Activated T-cell treated with anti-CD3 and anti-CD28 coated beads, Interleukin-2, amount 50 U/mL, for 4 hours (primary cell): Measurements from ENCODE around the gene EMC8. TPM values are rescaled to one million over a fixed set of nuclear protein-coding genes. Genes with fewer than 3 reads are reported as not detected.

Experiments
- ATAC-seq, 2 donors: fragments of 200-7000 bp; cut with Tn5 transposase; one replicate each; pipeline ENCODE4 v1.10.0; 2021
- DNase-seq: peaks from one replicate; pipeline ENCODE4 v3.0.0-alpha.2; 2020
- H3K27me3 Mint-ChIP-seq: one replicate; pipeline ENCODE4 v1.8.0; 2021; ENCODE audit warnings: low read depth, mixed read lengths
- H3K36me3 Mint-ChIP-seq: one replicate; pipeline ENCODE4 v1.8.0; 2022; ENCODE audit warnings: mixed read lengths; ENCODE audit not compliant: insufficient read depth
- H3K4me1 Mint-ChIP-seq: one replicate; pipeline ENCODE4 v1.8.0; 2021; ENCODE audit warnings: low read depth, mixed read lengths
- H3K4me3 Mint-ChIP-seq: one replicate; pipeline ENCODE4 v1.8.0; 2021; ENCODE audit warnings: mild to moderate bottlenecking, moderate library complexity, mixed read lengths
- H3K9me3 Mint-ChIP-seq: one replicate; pipeline ENCODE4 v1.8.0; 2021; ENCODE audit warnings: mixed read lengths
- total RNA-seq, 3 donors: library from RNA; stranded (reverse); gene quantifications; one replicate each; pipeline ENCODE4 v1.2.1, GENCODE V29; 2021

EMC8 gene
- total RNA-seq, 3 donors from 2014 or later = 52.2 to 65.5 (median 62.2) TPM

GRCh38 chr16:85774136-85774535 lies 25.2 kb downstream of the EMC8 start:
- DNase-seq (no peak), ATAC-seq (no peak)
- Mint-ChIP-seq H3K4me1 (no peaks in the 10 kb centered on the region), H3K36me3 (peaks cover 12% of the 10 kb centered on the region), H3K4me3 (no peak overlapping the region), H3K9me3 (no peaks in the 10 kb centered on the region), H3K27me3 (no peaks in the 10 kb centered on the region)

GRCh38 chr16:85773044-85773443 lies 26.3 kb downstream of the EMC8 start:
- peaks cover 7% of the 10 kb centered on the region for H3K36me3 Mint-ChIP-seq
- no peaks in the 10 kb centered on the region for H3K9me3 Mint-ChIP-seq
- H3K4me1 Mint-ChIP-seq = no peaks in the 10 kb centered on the region
- ATAC-seq = no peak
- no peak overlapping the region for H3K4me3 Mint-ChIP-seq
- no peak for DNase-seq
- H3K27me3 Mint-ChIP-seq = no peaks in the 10 kb centered on the region

GRCh38 chr16:85770741-85771140 lies 28.6 kb downstream of the EMC8 start:
- peaks cover 2% of the 10 kb centered on the region for H3K36me3 Mint-ChIP-seq
- no peaks in the 10 kb centered on the region for H3K9me3 Mint-ChIP-seq
- DNase-seq = no peak
- no peaks in the 10 kb centered on the region for H3K27me3 Mint-ChIP-seq
- no peak overlapping the region for H3K4me3 Mint-ChIP-seq
- no peaks in the 10 kb centered on the region for H3K4me1 Mint-ChIP-seq
- ATAC-seq = no peak

DNA sequence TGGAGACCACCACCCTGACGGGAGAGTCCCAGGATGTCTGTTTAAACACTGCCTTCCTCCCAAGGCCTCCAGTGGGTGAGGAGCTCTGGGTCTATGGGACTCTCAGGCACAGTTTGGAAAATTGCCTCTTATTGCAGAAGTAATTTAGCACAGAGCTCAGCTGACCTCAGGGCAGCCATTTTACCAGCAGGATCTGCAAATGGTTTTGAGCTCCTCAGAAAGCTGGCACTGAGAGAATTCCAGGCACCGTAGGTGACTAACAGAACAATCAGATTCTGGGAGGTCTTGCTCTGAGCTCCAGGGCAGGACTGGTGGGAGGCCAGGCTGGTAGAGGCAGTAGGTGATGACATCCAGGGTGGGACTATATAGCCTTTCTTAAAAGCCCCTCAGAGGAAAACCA lies 31.1 kb downstream of the EMC8 start:
- Mint-ChIP-seq H3K27me3 (no peaks in the 10 kb centered on the region), H3K9me3 (no peaks in the 10 kb centered on the region), H3K4me1 (no peaks in the 10 kb centered on the region), H3K36me3 (peaks cover 2% of the 10 kb centered on the region), H3K4me3 (no peak overlapping the region)
- no peak for ATAC-seq
- no peak for DNase-seq

DNA sequence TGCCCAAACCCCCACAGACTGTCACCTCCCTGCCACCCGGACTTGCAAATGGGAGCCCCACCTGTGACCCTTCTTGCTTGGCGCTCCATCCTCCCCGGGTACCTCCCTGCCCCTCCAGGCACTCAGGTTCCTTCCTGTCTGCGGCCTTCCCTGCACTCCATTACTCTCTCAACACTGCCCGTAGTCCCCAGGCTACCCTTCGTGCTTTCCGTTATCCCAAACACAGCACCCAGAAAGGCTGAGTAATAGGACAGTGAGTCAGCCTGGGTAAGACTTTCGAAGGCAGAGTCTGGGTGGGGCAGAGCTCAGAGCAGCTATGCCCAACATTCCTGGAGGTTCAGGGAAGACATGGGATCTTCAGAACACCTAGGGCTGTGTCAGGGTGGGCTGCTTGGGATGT lies 31.8 kb downstream of the EMC8 start:
- no peak for ATAC-seq

DNA sequence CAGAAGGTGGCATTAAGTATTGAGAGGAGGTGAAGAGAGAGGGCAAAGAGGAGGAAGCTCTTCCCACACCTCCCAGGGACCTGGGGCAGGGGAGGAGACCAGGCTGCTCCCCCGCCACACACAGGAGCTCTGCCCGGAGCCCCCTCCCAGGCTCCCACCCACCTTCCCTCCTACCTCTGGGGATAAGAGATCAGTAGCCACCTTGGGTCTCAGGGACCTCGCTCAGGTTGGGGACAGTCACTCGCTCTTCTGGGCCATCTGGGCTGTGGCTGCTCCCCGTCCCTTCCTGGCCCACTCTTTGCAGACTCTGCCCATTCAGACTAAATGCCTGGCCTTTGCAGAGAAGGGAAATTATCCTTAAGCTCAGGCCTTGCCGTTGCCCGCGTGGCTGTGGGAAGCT lies 33.6 kb downstream of the EMC8 start:
- Mint-ChIP-seq H3K4me1 (no peaks in the 10 kb centered on the region), H3K9me3 (no peaks in the 10 kb centered on the region), H3K36me3 (no peaks in the 10 kb centered on the region), H3K4me3 (no peak overlapping the region), H3K27me3 (no peaks in the 10 kb centered on the region)
- DNase-seq (no peak), ATAC-seq (no peak)

More for the DNA sequence above, 31.8 kb downstream of the EMC8 start:
- DNase-seq = no peak
- Mint-ChIP-seq H3K4me3 (no peak overlapping the region), H3K36me3 (peaks cover 2% of the 10 kb centered on the region), H3K9me3 (no peaks in the 10 kb centered on the region), H3K27me3 (no peaks in the 10 kb centered on the region), H3K4me1 (no peaks in the 10 kb centered on the region)

- no peak for DNase-seq
Measured at GRCh38 chr16:85765211-85765610, 34.1 kb downstream of the EMC8 start.

DNA sequence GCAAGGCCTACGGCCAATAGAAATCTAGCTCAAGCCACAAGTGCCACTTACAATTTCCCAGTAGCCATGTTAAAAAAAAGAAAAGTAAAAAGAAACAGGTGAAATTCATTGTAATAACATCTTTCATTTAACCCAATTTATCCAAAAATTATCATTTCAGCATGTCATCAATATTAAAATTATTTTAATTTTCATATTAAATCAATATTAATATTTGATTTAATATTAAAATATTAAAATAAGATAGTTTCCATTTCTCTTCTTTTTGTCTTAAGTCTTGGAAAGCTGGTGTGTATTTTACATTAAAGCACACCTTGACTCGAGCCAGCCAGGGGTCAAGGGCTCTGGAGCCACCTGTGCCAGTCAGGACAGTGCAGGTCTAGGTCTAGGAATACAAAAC lies 35.7 kb downstream of the EMC8 start:
- Mint-ChIP-seq H3K4me1 (peaks cover 7% of the 10 kb centered on the region), H3K4me3 (no peak overlapping the region), H3K27me3 (peaks cover 16% of the 10 kb centered on the region), H3K9me3 (no peaks in the 10 kb centered on the region), H3K36me3 (no peaks in the 10 kb centered on the region)
- no peak for ATAC-seq
- DNase-seq = no peak

More at GRCh38 chr16:85765211-85765610, 34.1 kb downstream of the EMC8 start:
- Mint-ChIP-seq H3K9me3 (no peaks in the 10 kb centered on the region), H3K4me3 (no peak overlapping the region), H3K4me1 (no peaks in the 10 kb centered on the region), H3K27me3 (no peaks in the 10 kb centered on the region), H3K36me3 (no peaks in the 10 kb centered on the region)
- ATAC-seq = no peak

GRCh38 chr16:85762970-85763369 lies 36.4 kb downstream of the EMC8 start:
- no peak overlapping the region for H3K4me3 Mint-ChIP-seq
- ATAC-seq (no peak), DNase-seq (no peak)
- peaks cover 16% of the 10 kb centered on the region for H3K27me3 Mint-ChIP-seq
- no peaks in the 10 kb centered on the region for H3K9me3 Mint-ChIP-seq
- H3K4me1 Mint-ChIP-seq = peaks cover 7% of the 10 kb centered on the region
- no peaks in the 10 kb centered on the region for H3K36me3 Mint-ChIP-seq

GRCh38 chr16:85761861-85762260 lies 37.5 kb downstream of the EMC8 start:
- Mint-ChIP-seq H3K4me3 (no peak overlapping the region), H3K27me3 (peaks cover 16% of the 10 kb centered on the region), H3K4me1 (peaks cover 7% of the 10 kb centered on the region), H3K9me3 (no peaks in the 10 kb centered on the region), H3K36me3 (no peaks in the 10 kb centered on the region)
- DNase-seq (no peak), ATAC-seq (no peak)

- peaks cover 16% of the 10 kb centered on the region for H3K27me3 Mint-ChIP-seq
- no peak overlapping the region for H3K4me3 Mint-ChIP-seq
- peaks cover 7% of the 10 kb centered on the region for H3K4me1 Mint-ChIP-seq
- no peaks in the 10 kb centered on the region for H3K9me3 Mint-ChIP-seq
- DNase-seq (no peak), ATAC-seq (no peak)
- no peaks in the 10 kb centered on the region for H3K36me3 Mint-ChIP-seq
Measured at GRCh38 chr16:85759631-85760419, 39.5 kb downstream of the EMC8 start.

- no peak for ATAC-seq
- H3K4me3 Mint-ChIP-seq = no peak overlapping the region
- no peaks in the 10 kb centered on the region for H3K36me3 Mint-ChIP-seq
- H3K27me3 Mint-ChIP-seq = peaks cover 16% of the 10 kb centered on the region
- no peaks in the 10 kb centered on the region for H3K9me3 Mint-ChIP-seq
- no peak for DNase-seq
- peaks cover 7% of the 10 kb centered on the region for H3K4me1 Mint-ChIP-seq
Measured at GRCh38 chr16:85759136-85759535, 40.2 kb downstream of the EMC8 start.

GRCh38 chr16:85757341-85757822 lies 42.0 kb downstream of the EMC8 start:
- ATAC-seq = peak in 1 of 2 donors; percentile 60
- DNase-seq = no peak
- Mint-ChIP-seq H3K4me1 (peaks cover 7% of the 10 kb centered on the region), H3K27me3 (peaks cover 26% of the 10 kb centered on the region), H3K9me3 (no peaks in the 10 kb centered on the region), H3K36me3 (no peaks in the 10 kb centered on the region), H3K4me3 (no peak overlapping the region)

DNA sequence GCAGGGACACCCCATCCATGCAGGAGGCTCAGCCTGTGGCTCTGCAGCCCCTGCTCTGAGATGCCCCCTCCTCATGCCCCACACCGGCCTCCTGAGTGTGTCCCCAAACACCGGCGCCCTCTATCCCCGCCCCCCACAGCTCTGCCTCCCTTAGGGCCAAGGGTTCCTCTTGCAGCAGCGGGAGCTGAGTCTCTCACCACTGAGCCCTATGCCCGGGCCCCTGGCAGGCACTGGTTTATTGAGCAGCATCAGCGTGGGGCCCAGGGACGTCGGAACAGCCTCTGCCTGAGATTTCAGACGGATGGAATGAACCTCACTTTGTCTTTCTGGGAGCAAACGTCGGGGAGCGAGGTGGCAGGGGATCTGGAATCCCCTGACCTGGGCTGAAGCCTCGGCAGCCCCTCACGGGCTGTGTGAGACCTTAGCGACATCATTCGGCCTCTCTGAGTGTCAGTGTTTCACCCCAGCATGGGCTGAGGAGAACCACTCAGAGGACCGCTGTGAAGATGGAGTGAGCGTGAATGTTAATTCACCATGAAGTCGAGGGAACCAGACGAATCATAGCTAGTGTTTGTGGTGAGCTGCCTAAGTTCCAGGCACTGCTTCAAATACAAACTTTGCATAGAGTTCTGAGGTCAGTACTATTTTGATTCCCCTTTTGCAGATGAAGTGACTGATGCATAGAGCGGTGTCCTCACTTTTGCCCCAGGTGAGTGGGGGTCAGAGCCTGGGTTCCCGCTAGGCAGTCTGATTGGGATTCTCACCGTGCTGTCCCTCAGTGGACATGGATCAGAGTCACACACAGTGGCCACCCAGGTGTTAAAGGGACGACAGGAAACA lies 43.2 kb downstream of the EMC8 start:
- H3K4me1 Mint-ChIP-seq = peaks cover 9% of the 10 kb centered on the region
- ATAC-seq (no peak), DNase-seq (no peak)
- H3K9me3 Mint-ChIP-seq = no peaks in the 10 kb centered on the region
- no peak overlapping the region for H3K4me3 Mint-ChIP-seq
- peaks cover 36% of the 10 kb centered on the region for H3K27me3 Mint-ChIP-seq
- H3K36me3 Mint-ChIP-seq = no peaks in the 10 kb centered on the region

DNA sequence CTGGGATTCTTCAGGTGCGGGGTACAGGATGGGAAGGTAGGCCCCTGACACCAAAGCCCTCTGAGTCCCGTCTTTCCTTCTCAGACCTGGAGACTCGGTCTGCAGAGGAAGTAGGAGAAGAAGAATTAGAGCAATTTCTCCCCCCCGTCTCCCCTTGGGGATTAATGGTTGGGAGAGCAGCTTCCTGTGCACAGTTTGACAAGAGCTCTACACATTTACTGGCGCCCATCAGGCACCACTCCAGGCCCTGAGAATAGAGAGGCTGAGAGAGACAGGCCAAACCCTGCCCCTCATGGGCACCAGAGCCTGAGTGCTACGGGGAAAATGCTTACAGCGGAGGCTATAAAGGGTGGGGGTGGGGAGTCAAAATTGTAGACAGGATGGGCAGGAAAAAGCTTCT lies 44.9 kb downstream of the EMC8 start:
- no peak for DNase-seq
- Mint-ChIP-seq H3K9me3 (no peaks in the 10 kb centered on the region), H3K4me1 (peaks cover 13% of the 10 kb centered on the region), H3K27me3 (peaks cover 36% of the 10 kb centered on the region), H3K4me3 (no peak overlapping the region), H3K36me3 (no peaks in the 10 kb centered on the region)
- ATAC-seq = no peak
